K562 (cell line): Measurements from ENCODE around the gene TRIM24. TPM values are rescaled to one million over a fixed set of nuclear protein-coding genes. Genes with fewer than 3 reads are reported as not detected.

Experiments
- ARNT ChIP-seq, 2 experiments: fragments of 450-650 bp; IDR thresholded peaks; 2 replicates each; pipeline ENCODE4 v1.6.1; 2016; ENCODE audit warnings: mild to moderate bottlenecking in 1 of 2
- CBX1 ChIP-seq: sonication (generic); IDR thresholded peaks from 2 replicates; pipeline ENCODE4 v1.6.1; 2016; ENCODE audit warnings: antibody characterized with exemption, low read depth, mild to moderate bottlenecking
- CBX5 ChIP-seq: IDR thresholded peaks from 2 replicates; pipeline ENCODE4 v1.6.1; 2014; ENCODE audit warnings: low read depth, borderline replicate concordance
- ELF2 ChIP-seq: fragments of 250-450 bp; sonication (Bioruptor Pico); IDR thresholded peaks from 2 replicates; pipeline ENCODE4 v1.5.0; 2021; ENCODE audit warnings: mild to moderate bottlenecking
- ESRRB ChIP-seq: fragments of 250-450 bp; sonication (Bioruptor Pico); IDR thresholded peaks from 2 replicates; pipeline ENCODE4 v1.5.0; 2020; ENCODE audit warnings: mild to moderate bottlenecking, moderate library complexity, borderline replicate concordance
- IFI16 ChIP-seq: fragments of 250-450 bp; sonication (Bioruptor Pico); IDR thresholded peaks from 2 replicates; pipeline ENCODE4 v2.1.2; 2022; ENCODE audit warnings: mild to moderate bottlenecking, inconsistent platforms
- IRF2 ChIP-seq: sonication (generic); formaldehyde crosslinking; IDR thresholded peaks from 2 replicates; pipeline ENCODE4 v1.8.1; 2022; ENCODE audit warnings: mild to moderate bottlenecking, missing genetic modification reagents
- KHSRP ChIP-seq: fragments of 450-650 bp; IDR thresholded peaks from 2 replicates; pipeline ENCODE4 v1.6.1; 2017
- TEAD4 ChIP-seq, 2 experiments: sonication (generic) in 1 of 2; formaldehyde crosslinking in 1 of 2; IDR thresholded peaks; 2 replicates each; pipeline versions ENCODE4 v1.6.1 to v1.8.0; 2012 to 2022; ENCODE audit warnings: borderline replicate concordance in 1 of 2, inconsistent platforms in 1 of 2, low read length in 1 of 2, mild to moderate bottlenecking in 1 of 2, missing genetic modification reagents in 1 of 2
- ZKSCAN3 ChIP-seq: fragments of 250-450 bp; sonication (Bioruptor Pico); IDR thresholded peaks from 2 replicates; pipeline ENCODE4 v1.4.0; 2020
- ZNF217 ChIP-seq: sonication (generic); formaldehyde crosslinking; IDR thresholded peaks from 2 replicates; pipeline ENCODE4 v1.8.0; 2022; ENCODE audit warnings: mild to moderate bottlenecking, missing genetic modification reagents
- ZNF644 ChIP-seq: fragments of 200-800 bp; sonication (Bioruptor generic); IDR thresholded peaks from 2 replicates; pipeline ENCODE4 v1.6.1; 2016; ENCODE audit warnings: low read depth, missing genetic modification characterization, missing compliant biosample characterization
- ZSCAN29 ChIP-seq: fragments of 450-650 bp; IDR thresholded peaks from 2 replicates; pipeline ENCODE4 v1.6.1; 2017
- polyA plus RNA-seq, 8 experiments: library from polyadenylated mRNA; depleted of rRNA in 4 of 8; stranded (reverse) in 5 of 8; unstranded in 3 of 8; fragments of >200 nt; fragmentation: Nextera tagmentation in 2 of 8; fragmentation: Illumina TruSeq in 1 of 8; extraction: Ambion mirVana in 2 of 8; extraction: Trizol in 1 of 8; gene quantifications; 2 replicates each; pipeline versions ENCODE4 v1.2.1 to v1.2.3, GENCODE V29; 2011 to 2014; ENCODE audit warnings: inconsistent platforms in 1 of 8, missing spikeins in 1 of 8
- total RNA-seq, 7 experiments: library from RNA; depleted of rRNA in 6 of 7; stranded (reverse); fragments of >200 nt in 6 of 7; fragmentation: Illumina TruSeq in 2 of 7; extraction: Trizol in 2 of 7; gene quantifications; 2 replicates each; pipeline versions ENCODE4 v1.2.1 to v1.2.3, GENCODE V29; 2011 to 2021; ENCODE audit warnings: low replicate concordance in 1 of 7
- TF ChIP-seq, protein P1 (sequence below): fragments of 450-650 bp; IDR thresholded peaks from 2 replicates; pipeline ENCODE4 v1.6.1; 2016; ENCODE audit warnings: mild to moderate bottlenecking
- TF ChIP-seq, protein P2 (sequence below): fragments of 450-650 bp; formaldehyde crosslinking; IDR thresholded peaks from 2 replicates; pipeline ENCODE4 v1.4.0; 2022; ENCODE audit warnings: missing genetic modification characterization
- TF ChIP-seq, protein P3 (sequence below), 2 experiments: IDR thresholded peaks in 1 of 2; conservative IDR thresholded peaks in 1 of 2; 2 replicates each; pipeline ENCODE4 v1.6.1; 2016; ENCODE audit warnings: low read depth in 2 of 2, mild to moderate bottlenecking in 1 of 2, missing compliant biosample characterization in 1 of 2, missing genetic modification characterization in 1 of 2, moderate library complexity in 1 of 2
- TF ChIP-seq, protein P4 (sequence below): sonication (generic); formaldehyde crosslinking; IDR thresholded peaks from 2 replicates; pipeline ENCODE4 v1.8.0; 2023; ENCODE audit warnings: mild to moderate bottlenecking, missing genetic modification reagents
- TF ChIP-seq, protein P5 (sequence below): fragments of 250-450 bp; sonication (Bioruptor Pico); IDR thresholded peaks from 2 replicates; pipeline ENCODE4 v1.9.0; 2021; ENCODE audit warnings: mild to moderate bottlenecking, inconsistent platforms

TRIM24 gene
- total and polyA plus RNA-seq, 9 of the 15 experiments (the other 6 are each of a cell fraction or from before 2014, with no cell fraction given), result 13.4 to 74.0 (median 41.7) TPM

DNA sequence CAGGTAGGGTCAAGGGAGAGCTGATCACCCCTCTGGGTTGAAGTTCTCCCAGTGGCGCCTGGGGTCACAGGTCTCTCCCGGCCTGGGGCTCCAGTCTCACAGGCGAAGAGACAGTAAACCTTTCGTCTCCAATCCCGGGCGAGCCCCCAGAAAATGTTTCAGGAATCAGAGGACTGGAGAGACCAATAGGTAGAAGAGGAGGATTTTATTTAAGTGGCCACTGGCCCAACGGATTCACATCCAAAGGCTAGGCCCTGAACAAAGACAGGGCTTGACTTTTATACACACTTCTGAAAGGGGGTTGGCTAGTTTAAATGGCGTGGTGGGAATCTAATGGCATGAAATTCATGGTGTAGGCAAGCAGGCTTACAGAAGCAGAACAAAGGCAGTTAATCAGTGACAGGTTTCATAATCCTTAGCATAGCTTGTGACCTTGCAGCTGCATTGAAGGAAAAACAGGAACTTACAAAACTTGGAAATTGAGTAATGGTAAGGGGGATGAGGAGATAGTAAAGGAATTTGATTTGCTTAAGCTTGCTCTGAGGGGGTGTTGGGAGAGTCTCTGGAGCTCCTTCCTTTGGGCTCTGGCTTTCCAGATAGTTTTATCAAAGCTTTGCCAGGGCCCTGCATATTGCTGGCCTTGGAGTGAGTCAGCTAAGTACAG lies 105.5 kb downstream of the TRIM24 start (continued):
- TF ChIP-seq, protein P1, sequence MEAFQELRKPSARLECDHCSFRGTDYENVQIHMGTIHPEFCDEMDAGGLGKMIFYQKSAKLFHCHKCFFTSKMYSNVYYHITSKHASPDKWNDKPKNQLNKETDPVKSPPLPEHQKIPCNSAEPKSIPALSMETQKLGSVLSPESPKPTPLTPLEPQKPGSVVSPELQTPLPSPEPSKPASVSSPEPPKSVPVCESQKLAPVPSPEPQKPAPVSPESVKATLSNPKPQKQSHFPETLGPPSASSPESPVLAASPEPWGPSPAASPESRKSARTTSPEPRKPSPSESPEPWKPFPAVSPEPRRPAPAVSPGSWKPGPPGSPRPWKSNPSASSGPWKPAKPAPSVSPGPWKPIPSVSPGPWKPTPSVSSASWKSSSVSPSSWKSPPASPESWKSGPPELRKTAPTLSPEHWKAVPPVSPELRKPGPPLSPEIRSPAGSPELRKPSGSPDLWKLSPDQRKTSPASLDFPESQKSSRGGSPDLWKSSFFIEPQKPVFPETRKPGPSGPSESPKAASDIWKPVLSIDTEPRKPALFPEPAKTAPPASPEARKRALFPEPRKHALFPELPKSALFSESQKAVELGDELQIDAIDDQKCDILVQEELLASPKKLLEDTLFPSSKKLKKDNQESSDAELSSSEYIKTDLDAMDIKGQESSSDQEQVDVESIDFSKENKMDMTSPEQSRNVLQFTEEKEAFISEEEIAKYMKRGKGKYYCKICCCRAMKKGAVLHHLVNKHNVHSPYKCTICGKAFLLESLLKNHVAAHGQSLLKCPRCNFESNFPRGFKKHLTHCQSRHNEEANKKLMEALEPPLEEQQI, result no peak
- TF ChIP-seq ZNF644 (tag), result no peak
- TF ChIP-seq ARNT (IDR thresholded peaks at IDR 0.05), result no peak; a peak in 1 of 4 replicates
- TF ChIP-seq, protein P2, sequence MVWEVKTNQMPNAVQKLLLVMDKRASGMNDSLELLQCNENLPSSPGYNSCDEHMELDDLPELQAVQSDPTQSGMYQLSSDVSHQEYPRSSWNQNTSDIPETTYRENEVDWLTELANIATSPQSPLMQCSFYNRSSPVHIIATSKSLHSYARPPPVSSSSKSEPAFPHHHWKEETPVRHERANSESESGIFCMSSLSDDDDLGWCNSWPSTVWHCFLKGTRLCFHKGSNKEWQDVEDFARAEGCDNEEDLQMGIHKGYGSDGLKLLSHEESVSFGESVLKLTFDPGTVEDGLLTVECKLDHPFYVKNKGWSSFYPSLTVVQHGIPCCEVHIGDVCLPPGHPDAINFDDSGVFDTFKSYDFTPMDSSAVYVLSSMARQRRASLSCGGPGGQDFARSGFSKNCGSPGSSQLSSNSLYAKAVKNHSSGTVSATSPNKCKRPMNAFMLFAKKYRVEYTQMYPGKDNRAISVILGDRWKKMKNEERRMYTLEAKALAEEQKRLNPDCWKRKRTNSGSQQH (CRISPR knock-in tag), result no peak
- TF ChIP-seq TEAD4 (IDR thresholded peaks at IDR 0.05; ENCODE audit: low read length), result peak; percentile 53; the same call in 1 of the 2 replicates
- no peak for TF ChIP-seq TEAD4 (CRISPR knock-in tag; IDR thresholded peaks at IDR 0.05; ENCODE audit: borderline replicate concordance)
- TF ChIP-seq KHSRP, result no peak
- TF ChIP-seq, protein P3, sequence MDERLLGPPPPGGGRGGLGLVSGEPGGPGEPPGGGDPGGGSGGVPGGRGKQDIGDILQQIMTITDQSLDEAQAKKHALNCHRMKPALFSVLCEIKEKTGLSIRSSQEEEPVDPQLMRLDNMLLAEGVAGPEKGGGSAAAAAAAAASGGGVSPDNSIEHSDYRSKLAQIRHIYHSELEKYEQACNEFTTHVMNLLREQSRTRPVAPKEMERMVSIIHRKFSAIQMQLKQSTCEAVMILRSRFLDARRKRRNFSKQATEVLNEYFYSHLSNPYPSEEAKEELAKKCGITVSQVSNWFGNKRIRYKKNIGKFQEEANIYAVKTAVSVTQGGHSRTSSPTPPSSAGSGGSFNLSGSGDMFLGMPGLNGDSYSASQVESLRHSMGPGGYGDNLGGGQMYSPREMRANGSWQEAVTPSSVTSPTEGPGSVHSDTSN (CRISPR knock-in tag; IDR thresholded peaks at IDR 0.05; ENCODE audit: low read depth), result no peak
- TF ChIP-seq, protein P3 (tag; conservative IDR thresholded peaks at IDR 0.05; ENCODE audit: low read depth), result 0 out of 2 replicates have a peak, but pooled peaks have one; percentile 9
- 0 out of 2 replicates have a peak, but pooled peaks have one; percentile 13 for TF ChIP-seq ZKSCAN3 (CRISPR knock-in tag)
- no peak for TF ChIP-seq IRF2 (CRISPR knock-in tag)
- TF ChIP-seq CBX1, result peak; percentile 92
- no peak for TF ChIP-seq ESRRB
- TF ChIP-seq, protein P4, sequence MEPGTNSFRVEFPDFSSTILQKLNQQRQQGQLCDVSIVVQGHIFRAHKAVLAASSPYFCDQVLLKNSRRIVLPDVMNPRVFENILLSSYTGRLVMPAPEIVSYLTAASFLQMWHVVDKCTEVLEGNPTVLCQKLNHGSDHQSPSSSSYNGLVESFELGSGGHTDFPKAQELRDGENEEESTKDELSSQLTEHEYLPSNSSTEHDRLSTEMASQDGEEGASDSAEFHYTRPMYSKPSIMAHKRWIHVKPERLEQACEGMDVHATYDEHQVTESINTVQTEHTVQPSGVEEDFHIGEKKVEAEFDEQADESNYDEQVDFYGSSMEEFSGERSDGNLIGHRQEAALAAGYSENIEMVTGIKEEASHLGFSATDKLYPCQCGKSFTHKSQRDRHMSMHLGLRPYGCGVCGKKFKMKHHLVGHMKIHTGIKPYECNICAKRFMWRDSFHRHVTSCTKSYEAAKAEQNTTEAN (CRISPR knock-in tag), result no peak
- TF ChIP-seq ZNF217 (CRISPR knock-in tag), result no peak
- no peak for TF ChIP-seq ZSCAN29
- TF ChIP-seq, protein P5, sequence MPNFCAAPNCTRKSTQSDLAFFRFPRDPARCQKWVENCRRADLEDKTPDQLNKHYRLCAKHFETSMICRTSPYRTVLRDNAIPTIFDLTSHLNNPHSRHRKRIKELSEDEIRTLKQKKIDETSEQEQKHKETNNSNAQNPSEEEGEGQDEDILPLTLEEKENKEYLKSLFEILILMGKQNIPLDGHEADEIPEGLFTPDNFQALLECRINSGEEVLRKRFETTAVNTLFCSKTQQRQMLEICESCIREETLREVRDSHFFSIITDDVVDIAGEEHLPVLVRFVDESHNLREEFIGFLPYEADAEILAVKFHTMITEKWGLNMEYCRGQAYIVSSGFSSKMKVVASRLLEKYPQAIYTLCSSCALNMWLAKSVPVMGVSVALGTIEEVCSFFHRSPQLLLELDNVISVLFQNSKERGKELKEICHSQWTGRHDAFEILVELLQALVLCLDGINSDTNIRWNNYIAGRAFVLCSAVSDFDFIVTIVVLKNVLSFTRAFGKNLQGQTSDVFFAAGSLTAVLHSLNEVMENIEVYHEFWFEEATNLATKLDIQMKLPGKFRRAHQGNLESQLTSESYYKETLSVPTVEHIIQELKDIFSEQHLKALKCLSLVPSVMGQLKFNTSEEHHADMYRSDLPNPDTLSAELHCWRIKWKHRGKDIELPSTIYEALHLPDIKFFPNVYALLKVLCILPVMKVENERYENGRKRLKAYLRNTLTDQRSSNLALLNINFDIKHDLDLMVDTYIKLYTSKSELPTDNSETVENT (CRISPR knock-in tag), result no peak
- TF ChIP-seq ELF2 (CRISPR knock-in tag), result no peak
- TF ChIP-seq IFI16 (CRISPR knock-in tag), result no peak
- TF ChIP-seq CBX5, result peak; percentile 88
